ENCODE data around the gene JAM3. TPM values are rescaled to one million over a fixed set of nuclear protein-coding genes. Genes with fewer than 3 reads are reported as not detected.

Gene JAM3
- total and polyA plus RNA-seq, 2 donors (not counting 1 experiment from before 2014, with no cell fraction given), result 13.5 to 29.6 TPM

GRCh38 chr11:134045799-134046635 lies 22.9 kb upstream of the JAM3 start:
- DNase-seq, result no peak
- Mint-ChIP-seq H3K27me3 (peaks cover 45% of the 10 kb centered on the region), H3K9me3 (ENCODE audit: insufficient read depth) (no peaks in the 10 kb centered on the region), H3K4me3 (no peak overlapping the region), H3K4me1 (peaks cover 2% of the 10 kb centered on the region), H3K27ac (no peak overlapping the region)
- ChIA-PET POLR2A (no interaction called here), CTCF (interaction anchor here (2.2 kb wide), 1 partner anchor 53 kb away, joined by 4 read pairs; no protein-coding TSS in a partner anchor)
- peaks cover 4 to 7% of the 10 kb centered on the region in 2 donors for H3K4me1 ChIP-seq (ENCODE audit: control insufficient read depth in 2 of 2, insufficient read depth in 2 of 2, low read length in 2 of 2)
- H3K27me3 ChIP-seq (replicated peaks in 1 of 4; ENCODE audit: control extremely low read depth in 1 of 4, control insufficient read depth in 3 of 4, insufficient read depth in 4 of 4, low read length in 3 of 4), result peaks cover 0 to 23% (median 5%) of the 10 kb centered on the region in 4 experiments
- H2AFZ ChIP-seq (ENCODE audit: insufficient read depth, low read depth, low read length, poor library complexity, severe bottlenecking), result no peak overlapping the region
- H3K4me3 ChIP-seq (ENCODE audit: control extremely low read depth in 1 of 5, extremely low read depth in 1 of 5, insufficient read depth in 1 of 5, low read depth in 2 of 5, low read length in 4 of 5), result no peak overlapping the region
- no peaks in the 10 kb centered on the region for H3K36me3 ChIP-seq (replicated peaks in 1 of 2; ENCODE audit: control extremely low read depth in 1 of 2, control insufficient read depth in 1 of 2, extremely low read depth in 1 of 2, insufficient read depth in 2 of 2, low read length in 1 of 2)
- no peak for ATAC-seq (ENCODE audit: low read depth)
- TF ChIP-seq EZH2 (IDR thresholded peaks at IDR 0.05; ENCODE audit: borderline replicate concordance, insufficient read depth, low read depth, low read length, poor library complexity, severe bottlenecking) (no peak), CTCF (IDR thresholded peaks at IDR 0.05) (no peak)
- H3K27ac ChIP-seq (ENCODE audit: low read length in 2 of 2), result no peak overlapping the region
- no peak overlapping the region for H3K9ac ChIP-seq (ENCODE audit: low read length)
- no peaks in the 10 kb centered on the region for H3K9me3 ChIP-seq (ENCODE audit: control extremely low read depth in 1 of 3, control insufficient read depth in 2 of 3, insufficient read depth in 1 of 3, low read length in 2 of 3)
- no peaks in the 10 kb centered on the region for H4K20me1 ChIP-seq (ENCODE audit: control insufficient read depth, insufficient read depth, low read length, poor library complexity, severe bottlenecking)
- no peak overlapping the region for H3K4me2 ChIP-seq (replicated peaks; ENCODE audit: low read depth, low read length, poor library complexity, severe bottlenecking)
- no peaks in the 10 kb centered on the region for H3K79me2 ChIP-seq (ENCODE audit: control insufficient read depth, insufficient read depth, low read length)
- intact Hi-C loops (cut with micrococcal nuclease), result no loop called here
- WGBS (ENCODE audit: insufficient coverage), result 79% methylated on average over 25 of the region's 25 CpGs

Measured in B cell (primary cell).